Measurements from ENCODE around the gene DTL.

GRCh38 chr1:212097360-212097759 lies 61.8 kb downstream of the DTL start:
- TF ChIP-seq GATA3 (IDR thresholded peaks at IDR 0.05; ENCODE audit: low read depth, low read length) = no peak
- no peak for TF ChIP-seq GATA2 (IDR thresholded peaks at IDR 0.05; ENCODE audit: low read depth, low read length)

Data from SH-SY5Y (cell line).